Keratinocyte (primary cell): ENCODE data around the gene GUCY2C.

Source experiments
- CTCF ChIP-seq, 3 experiments: IDR thresholded peaks in 1 of 3; conservative IDR thresholded peaks in 1 of 3; optimal IDR thresholded peaks in 1 of 3; 2 replicates in 2 of 3; 3 replicates in 1 of 3; pipeline versions ENCODE3 to v1.5.1; 2011; ENCODE audit warnings: low read length in 3 of 3, mild to moderate bottlenecking in 3 of 3, moderate library complexity in 2 of 3, control low read depth in 1 of 3, inconsistent platforms in 1 of 3; ENCODE audit not compliant: insufficient read depth in 2 of 3; ENCODE audit errors: extremely low read depth in 1 of 3
- EZH2 ChIP-seq: IDR thresholded peaks from one replicate; pipeline ENCODE4 v1.6.1; 2012; ENCODE audit warnings: inconsistent platforms, mild to moderate bottlenecking, low read length, moderate library complexity

- TF ChIP-seq EZH2 = no peak
- no peak for TF ChIP-seq CTCF (optimal IDR thresholded peaks at IDR 0.05 in 1 of 3, IDR thresholded peaks at IDR 0.05 in 1 of 3, conservative IDR thresholded peaks at IDR 0.05 in 1 of 3; ENCODE audit: extremely low read depth in 1 of 3, insufficient read depth in 2 of 3, low read length in 3 of 3)
Observed at GRCh38 chr12:14741942-14742341, 45.5 kb upstream of the GUCY2C start.
